ENCODE results near the gene DCAF4.
"Not testable (repeated sequence)": the region's sequence is repeated elsewhere in the genome, so short reads cannot be mapped to it uniquely, and the experiment has no call there.

DCAF4 gene

GRCh38 chr14:72957213-72957612, 30.9 kb downstream of the DCAF4 start:
- no peak overlapping the region for H3K4me3 ChIP-seq (replicated peaks; ENCODE audit: low read depth, low read length)
- TF ChIP-seq CTCF (IDR thresholded peaks at IDR 0.05; ENCODE audit: insufficient read depth, low read length, poor library complexity, severe bottlenecking) = no peak
- H3K36me3 ChIP-seq (ENCODE audit: control insufficient read depth, insufficient read depth, low read length) = peaks cover 20% of the 10 kb centered on the region
- no peaks in the 10 kb centered on the region for H3K27me3 ChIP-seq (replicated peaks; ENCODE audit: control insufficient read depth, insufficient read depth, low read length)
- DNase-seq (ENCODE audit: extremely low read depth, insufficient read length) = no peak

- Histone ChIP-seq H3K36me3 (ENCODE audit: control insufficient read depth, insufficient read depth, low read length) (peaks cover 20% of the 10 kb centered on the region), H3K4me3 (replicated peaks; ENCODE audit: low read depth, low read length) (no peak overlapping the region), H3K27me3 (replicated peaks; ENCODE audit: control insufficient read depth, insufficient read depth, low read length) (no peaks in the 10 kb centered on the region)
- no peak for DNase-seq (ENCODE audit: extremely low read depth, insufficient read length)
- TF ChIP-seq CTCF (IDR thresholded peaks at IDR 0.05; ENCODE audit: insufficient read depth, low read length, poor library complexity, severe bottlenecking) = no peak
These were observed 32.3 kb downstream of the DCAF4 start for GRCh38 chr14:72958548-72958947.

GRCh38 chr14:72961016-72961415, 34.8 kb downstream of the DCAF4 start:
- not testable (repeated sequence) for H3K4me3 ChIP-seq (replicated peaks; ENCODE audit: low read depth, low read length); DNase-seq (ENCODE audit: extremely low read depth, insufficient read length); H3K27me3 ChIP-seq (replicated peaks; ENCODE audit: control insufficient read depth, insufficient read depth, low read length)
- peaks cover 13% of the 10 kb centered on the region for H3K36me3 ChIP-seq (ENCODE audit: control insufficient read depth, insufficient read depth, low read length)

GRCh38 chr14:72961579-72962335, 35.5 kb downstream of the DCAF4 start:
- Histone ChIP-seq H3K4me3 (replicated peaks; ENCODE audit: low read depth, low read length) (no peak overlapping the region), H3K27me3 (replicated peaks; ENCODE audit: control insufficient read depth, insufficient read depth, low read length) (no peaks in the 10 kb centered on the region), H3K36me3 (ENCODE audit: control insufficient read depth, insufficient read depth, low read length) (peaks cover 11% of the 10 kb centered on the region)
- no peak for TF ChIP-seq CTCF (IDR thresholded peaks at IDR 0.05; ENCODE audit: insufficient read depth, low read length, poor library complexity, severe bottlenecking)
- DNase-seq (ENCODE audit: extremely low read depth, insufficient read length) = no peak

GRCh38 chr14:72962336-72962754, 36.1 kb downstream of the DCAF4 start:
- not testable (repeated sequence) for DNase-seq (ENCODE audit: extremely low read depth, insufficient read length); H3K4me3 ChIP-seq (replicated peaks; ENCODE audit: low read depth, low read length); H3K27me3 ChIP-seq (replicated peaks; ENCODE audit: control insufficient read depth, insufficient read depth, low read length)
- H3K36me3 ChIP-seq (ENCODE audit: control insufficient read depth, insufficient read depth, low read length) = peaks cover 13% of the 10 kb centered on the region

- H3K4me3 ChIP-seq (replicated peaks; ENCODE audit: low read depth, low read length) = no peak overlapping the region
- H3K36me3 ChIP-seq (ENCODE audit: control insufficient read depth, insufficient read depth, low read length) = peaks cover 11% of the 10 kb centered on the region
- no peaks in the 10 kb centered on the region for H3K27me3 ChIP-seq (replicated peaks; ENCODE audit: control insufficient read depth, insufficient read depth, low read length)
- no peak for TF ChIP-seq CTCF (IDR thresholded peaks at IDR 0.05; ENCODE audit: insufficient read depth, low read length, poor library complexity, severe bottlenecking)
- DNase-seq (ENCODE audit: extremely low read depth, insufficient read length) = no peak
These were observed 36.6 kb downstream of the DCAF4 start for GRCh38 chr14:72962829-72963312.

All from GM06990 (cell line).